ENCODE data around the gene RPSA.
"Not testable (repeated sequence)": the region's sequence is repeated elsewhere in the genome, so short reads cannot be mapped to it uniquely, and the experiment has no call there.

The RPSA gene

DNA sequence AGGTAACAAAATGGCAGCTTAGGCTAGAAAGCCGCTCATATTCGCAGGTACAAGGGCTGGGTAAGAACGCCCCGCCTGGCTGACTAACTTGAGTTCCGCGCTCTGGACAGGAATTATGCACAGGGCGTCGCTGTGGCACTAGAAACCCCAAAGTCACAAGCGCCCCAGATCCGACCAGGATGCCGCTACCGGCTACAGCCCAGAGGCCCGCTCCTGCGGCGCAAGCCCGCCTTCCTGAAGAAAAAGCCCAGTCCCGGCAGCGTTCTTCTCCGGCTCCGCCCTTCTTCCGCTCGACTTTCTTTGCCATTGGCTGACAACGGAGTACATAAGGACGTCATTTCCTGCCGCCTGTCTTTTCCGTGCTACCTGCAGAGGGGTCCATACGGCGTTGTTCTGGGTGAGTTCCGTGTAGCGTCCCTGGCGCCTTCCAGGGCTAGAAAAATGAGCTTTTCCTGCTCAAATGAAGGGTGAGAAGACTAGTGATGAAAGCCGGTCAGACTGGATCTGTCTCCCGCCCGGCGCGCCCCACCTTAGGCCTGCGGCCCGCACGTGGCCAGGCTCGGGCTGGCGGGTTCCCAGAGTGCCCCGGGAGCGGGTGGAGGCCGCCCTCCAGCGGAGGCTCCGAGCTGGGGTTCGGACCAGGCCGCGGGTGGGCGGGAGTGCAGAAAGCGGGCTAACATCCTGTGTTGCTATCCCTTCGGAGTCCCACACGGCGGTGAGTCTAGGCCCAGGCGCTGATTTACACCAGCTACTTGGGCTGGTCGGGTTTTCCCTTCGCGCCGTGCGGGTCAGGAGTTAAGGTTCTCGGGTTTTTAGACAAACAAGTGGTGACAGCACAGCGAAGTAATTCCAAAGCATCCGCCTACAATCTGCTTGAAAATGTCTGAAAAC lies at the start of gene RPSA:
Gene RPSA, plus strand, starts transcription at position 353 of the 891 bp plus-strand sequence. CDS start 934 bp downstream, outside the sequence.
- DNase-seq = peak; percentile 94

DNA sequence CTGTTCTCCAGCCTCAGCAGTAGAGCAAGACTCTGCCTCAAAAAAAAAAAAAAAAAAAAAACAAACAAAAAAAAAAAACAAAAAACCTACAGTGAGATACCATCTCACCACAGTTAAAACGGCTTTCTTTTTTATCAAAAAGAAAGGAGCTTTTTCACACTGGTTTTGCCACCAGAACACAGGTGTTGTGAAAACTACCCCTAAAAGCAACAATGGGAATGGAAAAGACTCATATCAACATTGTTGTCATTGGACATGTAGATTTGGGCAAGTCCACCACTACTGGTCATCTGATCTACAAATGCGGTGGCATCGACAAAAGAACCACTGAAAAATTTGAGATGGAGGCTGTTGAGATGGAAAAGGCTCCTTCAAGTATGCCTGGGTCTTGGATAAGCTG lies 48.2 kb upstream of the RPSA start:
- no peak for DNase-seq

DNA sequence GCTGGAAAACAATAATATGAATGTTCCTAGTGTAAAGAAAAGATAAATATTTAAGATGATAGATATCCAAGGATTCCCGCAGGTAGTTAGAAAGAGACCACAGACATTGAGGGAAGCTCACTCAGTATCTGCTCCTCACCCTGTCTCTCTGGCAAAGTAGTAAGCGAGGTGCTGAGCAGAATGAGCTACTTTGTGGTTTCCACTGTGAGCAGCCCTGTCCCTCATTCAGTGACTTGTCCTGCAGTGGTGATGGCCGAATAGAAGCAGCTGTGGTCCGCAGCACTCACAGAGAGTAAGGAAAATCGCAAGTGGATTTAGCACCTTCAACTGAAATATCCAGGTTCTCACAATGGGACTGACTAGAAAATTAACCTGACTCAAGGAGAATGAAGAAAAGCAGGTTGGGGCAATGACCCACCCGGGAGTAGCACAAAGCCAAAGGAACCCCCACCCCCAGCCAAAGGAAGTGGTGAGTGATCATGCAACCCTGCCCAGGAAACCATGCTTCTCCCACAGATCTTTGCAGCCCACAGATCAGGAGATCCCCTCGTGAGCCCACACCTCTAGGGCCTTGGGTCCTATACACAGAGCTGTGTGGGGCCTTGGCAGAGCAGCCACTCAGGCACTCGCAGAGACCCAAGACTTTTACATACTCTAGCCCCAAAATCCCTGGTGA lies 45.1 kb upstream of the RPSA start:
- no peak for DNase-seq

DNA sequence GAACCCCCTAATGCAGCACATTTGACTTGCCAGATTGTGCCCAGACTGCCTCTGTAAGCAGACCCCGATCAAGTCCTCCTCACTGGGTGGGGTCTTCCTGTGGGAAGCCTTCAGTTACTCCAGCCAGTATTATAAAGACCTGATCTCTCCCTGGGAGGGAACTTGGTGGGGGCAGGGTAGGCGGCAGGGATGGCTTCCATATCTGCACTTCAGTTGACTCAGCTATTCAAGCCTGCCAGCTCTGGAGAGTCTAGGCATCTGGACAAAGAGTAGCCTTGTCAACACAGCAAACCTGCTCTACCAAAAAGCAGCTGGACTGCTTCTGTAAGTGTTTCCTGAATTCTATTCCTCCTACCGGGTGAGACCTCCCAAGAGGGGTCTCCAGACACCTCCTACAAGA lies 44.3 kb upstream of the RPSA start:
- DNase-seq = no peak

DNA sequence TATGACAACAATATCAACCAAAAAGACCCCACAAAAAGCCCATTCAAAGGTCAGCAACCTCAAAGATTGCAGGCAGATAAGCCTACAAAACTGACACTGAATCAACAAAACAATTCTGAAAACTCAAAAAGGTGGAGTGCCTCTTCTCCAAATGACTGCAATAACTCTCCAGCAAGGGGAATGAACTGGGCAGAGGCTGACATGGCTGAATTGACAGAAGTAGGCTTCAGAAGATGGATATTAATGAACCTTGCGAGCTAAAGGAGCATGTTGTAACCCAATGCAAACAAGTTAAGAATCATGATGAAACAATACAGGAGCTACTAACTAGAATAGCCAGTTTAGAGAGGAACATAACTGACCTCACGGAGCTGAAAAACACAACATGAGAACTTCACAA lies 43.7 kb upstream of the RPSA start:
- no peak for DNase-seq

DNA sequence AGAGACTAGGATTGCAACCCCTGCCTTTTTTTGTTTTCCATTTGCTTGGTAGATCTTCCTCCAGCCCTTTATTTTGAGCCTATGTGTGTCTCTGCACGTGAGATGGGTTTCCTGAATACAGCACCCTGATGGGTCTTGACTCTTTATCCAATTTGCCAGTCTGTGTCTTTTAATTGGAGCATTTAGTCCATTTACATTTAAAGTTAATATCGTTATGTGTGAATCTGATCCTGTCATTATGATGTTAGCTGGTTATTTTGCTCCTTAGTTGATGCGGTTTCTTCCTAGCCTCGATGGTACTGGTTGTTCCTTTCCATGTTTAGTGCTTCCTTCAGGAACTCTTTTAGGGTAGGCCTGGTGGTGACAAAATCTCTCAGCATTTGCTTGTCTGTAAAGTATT lies 36.1 kb upstream of the RPSA start:
- DNase-seq = not testable (repeated sequence)

DNA sequence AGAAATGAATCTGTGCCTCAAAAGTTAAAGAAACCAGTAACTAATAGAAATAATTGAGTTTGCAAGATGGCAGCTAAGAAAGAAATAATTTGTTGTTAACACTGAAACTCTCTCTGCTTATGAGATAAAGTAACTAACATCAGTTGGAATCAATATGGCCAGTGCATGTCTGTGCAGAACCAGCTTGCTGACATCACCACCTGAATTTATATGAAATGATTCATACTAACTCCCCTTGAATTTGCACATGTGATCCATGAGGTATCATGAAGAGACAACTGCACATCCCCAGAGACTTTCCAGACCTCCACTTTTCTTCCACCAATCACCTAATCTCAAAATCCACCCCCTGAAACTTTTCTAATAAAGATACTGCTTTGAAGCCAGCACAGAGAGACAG lies 33.7 kb upstream of the RPSA start:
- DNase-seq = no peak

DNA sequence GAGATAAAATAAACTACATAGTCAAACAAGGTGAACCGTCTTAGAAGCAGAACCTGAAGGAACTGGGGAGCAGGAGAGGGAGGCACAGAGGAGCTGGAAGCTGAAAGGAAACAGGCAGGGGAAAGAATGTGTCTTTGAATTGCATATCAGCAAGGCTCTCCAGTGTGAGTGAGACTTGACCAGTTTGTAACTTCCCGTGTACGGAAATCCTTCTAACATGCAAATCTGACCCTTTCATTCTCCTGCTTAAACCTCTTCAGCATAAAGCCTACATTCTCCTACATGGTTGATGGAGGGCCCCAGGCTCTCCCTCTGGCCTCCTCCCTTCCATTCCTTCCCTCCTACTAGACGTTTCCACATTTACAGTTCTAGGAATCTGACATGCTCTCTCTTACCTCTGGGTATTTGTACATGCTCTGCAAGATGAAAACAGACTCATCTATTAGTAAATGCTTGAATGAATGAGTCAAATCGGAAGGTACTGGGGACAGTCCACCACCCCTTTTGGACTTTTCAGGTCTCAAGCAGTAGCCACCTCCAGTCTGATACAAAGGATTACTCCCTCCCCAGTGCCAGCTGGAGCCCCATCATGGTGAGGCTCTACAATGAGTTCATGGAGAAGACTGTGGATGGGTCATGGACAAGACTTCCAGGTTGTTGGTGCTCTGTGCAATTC lies 29.4 kb upstream of the RPSA start:
- no peak for DNase-seq

DNA sequence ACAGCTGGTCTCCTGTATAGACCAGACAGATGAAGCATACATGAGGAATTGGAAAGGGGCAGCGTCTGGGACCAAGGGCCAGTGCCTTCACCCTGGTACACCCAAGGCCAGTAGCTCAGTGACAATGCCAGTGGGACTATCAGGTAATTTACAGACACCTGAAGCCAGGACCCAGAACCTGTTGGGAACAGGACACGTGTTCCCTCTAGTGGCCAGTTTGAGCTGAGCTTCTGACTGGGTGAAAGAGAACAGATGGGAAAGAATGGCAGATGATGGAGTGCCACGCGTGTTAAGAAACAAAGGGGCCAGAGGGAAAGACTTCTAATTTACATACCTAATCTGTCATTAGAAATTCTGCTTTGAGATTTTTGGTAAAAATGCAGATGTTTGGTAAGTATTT lies 28.4 kb upstream of the RPSA start:
- peak; percentile 62 for DNase-seq

DNA sequence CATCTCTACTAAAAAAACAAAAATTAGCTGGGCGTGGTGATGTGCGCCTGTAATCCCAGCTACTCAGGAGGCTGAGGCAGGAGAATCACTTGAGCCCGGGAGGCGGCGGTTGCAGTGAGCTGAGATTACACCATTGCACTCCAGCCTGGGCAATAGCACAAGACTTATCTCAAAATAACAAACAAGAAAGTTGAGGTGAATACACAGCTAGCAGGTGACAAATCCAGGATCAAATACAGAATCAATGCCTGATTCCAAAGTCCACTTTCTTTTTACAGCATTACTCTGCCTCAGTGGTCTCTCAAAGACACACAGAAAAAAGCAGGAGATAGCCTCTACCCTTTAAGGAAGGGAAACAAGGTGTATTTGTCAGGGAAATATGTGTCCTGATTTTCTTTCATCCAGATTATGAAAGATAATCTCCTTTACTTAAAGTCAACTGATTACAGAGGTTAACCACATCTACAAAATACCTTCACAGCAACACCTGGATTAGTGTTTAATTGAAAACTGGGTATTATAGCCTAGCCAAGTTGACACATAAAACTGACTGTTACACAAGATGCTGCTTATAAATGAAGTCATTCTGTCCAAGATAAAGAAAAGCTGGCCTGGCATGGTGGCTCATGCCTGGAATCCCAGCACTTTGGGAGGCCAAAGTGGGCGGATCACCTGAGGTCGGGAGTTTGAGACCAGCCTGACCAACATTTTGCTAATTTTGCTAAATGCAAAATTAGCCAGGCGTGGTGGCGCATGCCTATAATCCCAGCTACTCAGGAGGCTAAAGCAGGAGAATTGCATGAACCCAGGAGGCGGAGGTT lies 27.4 kb upstream of the RPSA start:
- no peak for DNase-seq

DNA sequence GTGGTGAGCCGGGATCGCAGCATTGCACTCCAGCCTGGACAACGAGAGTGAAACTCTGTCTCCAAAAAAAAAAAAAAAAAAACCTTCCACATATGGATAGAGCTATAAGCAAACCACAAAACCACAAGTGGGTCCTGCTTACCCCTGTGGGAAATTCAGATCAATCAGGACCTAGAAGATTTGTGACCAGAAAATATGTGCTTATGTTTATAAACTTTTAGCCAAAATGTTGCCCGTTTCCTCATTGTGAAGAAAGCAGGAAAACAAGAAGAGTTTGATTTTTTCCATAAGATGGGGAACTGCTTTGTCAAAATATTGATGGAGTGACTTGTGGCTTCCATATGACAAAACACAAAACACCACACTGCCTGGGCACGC lies 26.8 kb upstream of the RPSA start:
- no peak for DNase-seq

DNA sequence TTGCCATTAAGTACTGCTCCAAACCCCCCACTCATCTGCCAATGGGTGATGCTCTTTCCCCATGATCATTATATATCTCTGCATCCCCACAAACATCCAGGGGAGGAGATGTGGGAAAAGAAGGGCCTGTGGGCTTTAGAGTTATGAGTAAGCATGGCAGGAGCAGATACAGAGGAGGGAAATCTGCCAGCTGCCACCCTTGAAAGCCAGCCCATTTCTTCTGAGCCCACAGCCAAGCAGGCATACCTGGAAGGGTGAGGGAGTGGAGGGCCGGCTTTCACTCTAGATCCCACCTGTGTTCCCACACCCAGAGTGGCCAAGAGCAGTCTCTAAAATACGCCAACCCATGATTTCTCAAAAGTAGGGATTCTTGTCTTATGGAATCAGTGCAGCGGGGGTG lies 25.1 kb upstream of the RPSA start:
- no peak for DNase-seq

DNA sequence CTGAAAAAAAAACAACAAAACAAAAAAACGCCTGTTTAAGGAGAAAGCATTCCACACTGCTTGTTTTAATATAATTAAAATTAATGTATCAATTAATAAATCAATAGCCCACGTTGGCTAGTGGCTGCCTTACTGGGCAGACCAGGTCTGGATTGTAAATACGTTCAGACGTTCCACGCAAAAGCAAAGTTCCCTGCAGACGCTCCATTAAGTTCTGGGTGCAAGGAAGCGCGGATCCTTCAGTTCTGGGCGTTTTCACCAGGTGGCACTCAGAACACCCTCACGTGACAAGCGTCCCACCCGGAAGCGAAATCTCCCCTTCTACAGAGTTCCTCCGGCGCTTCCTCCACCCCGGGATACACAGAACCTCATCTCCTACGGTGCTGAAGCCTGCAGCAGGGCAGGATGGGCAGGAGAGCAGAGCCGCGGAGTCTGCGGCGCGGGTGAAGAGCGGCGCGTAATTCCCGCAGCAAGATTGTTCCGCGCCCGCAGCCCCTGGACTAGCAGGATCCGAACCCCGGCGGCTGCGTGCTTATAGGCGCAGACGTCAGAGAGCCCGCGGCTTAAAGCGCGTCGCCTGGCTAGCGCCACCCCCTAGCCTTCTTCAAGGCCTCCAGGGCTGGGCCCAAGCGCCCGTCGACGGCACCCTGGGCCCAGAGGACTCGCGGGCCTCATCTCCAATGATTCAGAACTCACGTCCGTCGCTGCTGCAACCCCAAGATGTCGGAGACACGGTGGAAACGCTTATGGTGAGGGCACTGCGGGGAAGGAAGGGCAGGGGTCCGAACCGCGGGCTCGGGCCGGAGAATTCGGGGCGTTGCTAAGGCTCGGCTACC lies 23.3 kb upstream of the RPSA start, which contains the start of gene SLC25A38:
Gene SLC25A38, plus strand, starts transcription at position 326 of the 836 bp plus-strand sequence. Its CDS starts 355 bp downstream, at position 681.
- DNase-seq = peak; percentile 76

DNA sequence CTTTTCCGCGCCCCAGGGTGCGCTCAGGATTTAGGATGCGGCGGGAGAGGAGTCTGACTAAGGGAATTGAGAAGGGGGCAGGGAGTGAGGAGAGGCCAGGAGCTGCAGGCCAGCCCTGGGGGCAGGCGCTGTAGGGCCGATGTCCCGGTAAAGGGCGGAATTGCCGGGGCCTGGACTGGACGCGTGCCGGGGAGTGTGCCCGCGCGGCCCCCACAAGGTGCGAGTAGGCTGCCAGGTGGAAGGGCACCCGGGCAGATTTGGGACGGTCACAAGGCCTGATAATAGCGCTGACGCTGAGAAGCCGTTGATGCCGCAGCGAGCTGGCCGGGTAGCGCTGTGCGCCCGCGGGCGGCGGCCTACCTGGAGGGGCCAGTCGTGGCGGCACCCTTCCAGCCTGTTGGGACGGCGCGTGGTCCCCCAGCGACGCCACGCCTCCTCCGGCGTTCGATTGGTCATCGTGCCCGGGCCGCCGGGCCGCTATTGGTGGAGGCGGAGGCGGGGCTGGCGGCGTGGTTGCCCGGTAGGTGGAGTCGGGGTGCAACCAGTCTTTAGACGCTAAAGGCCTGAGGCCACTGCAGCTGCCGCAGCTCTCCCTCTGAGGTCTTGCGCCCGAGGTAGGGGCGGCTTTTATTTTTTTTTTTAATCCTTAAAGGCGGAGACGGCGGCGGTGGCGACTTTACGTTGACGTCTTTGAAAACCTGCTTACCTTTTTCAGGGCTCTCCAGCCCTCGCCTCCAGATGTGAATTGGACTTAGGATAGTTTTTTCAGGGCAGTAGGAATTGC lies 22.4 kb upstream of the RPSA start:
- DNase-seq = peak; percentile 93

DNA sequence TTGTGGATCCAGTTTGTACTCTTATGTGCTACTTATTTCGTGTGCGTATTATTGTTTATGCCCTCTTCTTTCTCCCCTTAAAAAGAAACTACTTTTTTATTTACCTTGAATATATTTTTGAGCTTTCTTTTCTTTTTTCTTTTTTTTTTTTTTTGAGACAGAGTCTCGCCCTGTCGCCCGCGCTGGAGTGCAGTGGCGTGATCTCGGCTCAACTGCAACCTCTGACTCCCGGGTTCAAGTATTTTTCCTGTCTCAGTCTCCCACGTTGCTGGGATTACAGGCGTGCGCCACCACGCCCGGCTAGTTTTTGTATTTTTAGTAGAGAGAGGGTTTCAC lies 21.9 kb upstream of the RPSA start:
- no peak for DNase-seq

DNA sequence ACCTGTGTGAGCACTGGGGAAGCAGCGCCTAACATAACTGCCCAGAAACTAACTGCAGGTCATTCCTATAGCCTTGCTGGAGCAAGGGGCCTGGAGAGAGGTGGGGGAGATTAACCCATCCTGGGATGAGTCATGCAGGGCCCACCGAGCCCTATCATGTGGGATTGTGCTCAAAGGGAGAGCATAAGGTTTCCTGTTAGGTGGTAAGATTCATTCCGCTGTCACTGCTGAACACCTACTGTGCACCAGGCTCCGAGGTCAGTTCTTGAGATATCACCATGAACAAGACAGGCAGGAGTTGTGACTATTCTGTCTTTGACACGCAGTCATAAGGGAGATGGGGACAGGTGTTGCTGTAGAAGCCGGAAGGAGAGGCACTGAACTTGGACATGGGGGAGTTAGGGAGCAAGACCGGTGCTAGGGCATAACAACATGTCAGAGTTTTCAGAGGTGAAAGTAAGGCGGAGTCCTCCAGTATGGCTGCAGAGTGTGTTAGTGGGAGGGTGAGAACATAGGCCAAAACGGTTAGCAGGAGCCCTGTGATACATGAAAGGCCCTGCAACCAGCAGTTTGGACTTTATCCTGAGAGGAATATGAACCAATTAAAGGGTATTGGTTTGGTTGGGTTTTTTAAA lies 20.9 kb upstream of the RPSA start:
- no peak for DNase-seq

DNA sequence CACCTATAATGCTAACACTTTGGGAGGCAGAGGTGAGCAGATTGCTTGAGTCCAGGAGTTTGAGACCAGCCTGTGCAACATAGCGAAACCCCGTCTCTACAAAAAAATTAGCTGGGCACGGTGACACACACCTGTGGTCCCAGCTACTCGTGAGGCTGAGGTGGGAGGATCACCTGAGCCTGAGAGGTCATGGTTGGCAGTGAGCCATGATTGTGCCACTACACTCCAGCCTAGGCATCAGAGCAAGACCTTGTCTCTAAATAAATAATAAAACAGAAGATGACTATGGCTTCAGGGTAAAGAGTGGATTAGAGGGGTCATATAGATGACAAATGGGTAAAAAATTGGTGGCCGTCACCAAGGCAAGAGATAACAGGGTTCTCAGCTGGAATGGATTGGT lies 20.2 kb upstream of the RPSA start:
- DNase-seq = no peak

DNA sequence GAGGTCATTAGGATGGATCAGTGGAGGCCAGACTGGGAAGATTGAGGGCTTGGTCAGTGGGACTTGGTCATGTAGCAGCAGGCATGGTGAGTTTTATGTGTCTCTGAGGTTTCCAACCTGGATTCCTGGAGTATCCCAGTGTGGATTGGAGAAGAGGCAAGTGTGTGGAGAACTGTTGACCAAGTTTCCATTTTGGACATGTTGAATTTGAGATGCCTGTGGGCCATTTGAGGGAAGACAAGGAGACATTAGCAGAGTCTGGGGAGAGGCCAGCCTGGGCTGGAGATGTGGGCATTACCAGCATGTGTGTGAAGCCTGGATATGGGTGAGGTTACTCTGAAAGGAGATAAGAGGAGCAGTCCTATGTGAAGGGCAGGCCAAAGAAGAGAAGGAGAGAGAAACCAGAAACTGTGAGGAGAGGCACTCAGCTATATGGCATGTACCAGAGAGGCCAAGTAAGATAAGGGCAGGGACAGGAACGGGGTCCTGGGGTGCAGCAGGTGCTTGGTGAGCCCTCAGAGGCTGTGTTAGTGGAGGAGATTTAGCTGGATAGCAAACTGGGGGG lies 19.0 kb upstream of the RPSA start:
- no peak for DNase-seq

DNA sequence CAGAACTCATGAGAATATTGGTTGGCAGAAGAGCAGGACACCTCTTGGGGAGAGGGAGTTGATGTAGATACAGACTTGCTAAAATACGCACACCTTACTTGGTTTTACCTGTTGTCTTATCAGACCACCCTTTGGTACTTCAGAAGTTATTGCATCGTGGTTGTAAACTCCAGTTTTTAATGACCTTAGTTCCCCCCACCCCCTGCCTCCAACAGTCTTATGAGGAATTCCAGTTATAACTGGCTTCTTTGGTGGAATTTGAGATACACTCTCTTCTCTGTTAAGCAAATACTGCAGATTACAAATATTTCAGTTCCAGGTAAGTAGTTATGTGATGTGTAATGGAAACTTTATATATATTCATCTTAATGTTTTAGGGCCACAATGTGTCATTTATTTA lies 18.4 kb upstream of the RPSA start:
- DNase-seq = no peak

DNA sequence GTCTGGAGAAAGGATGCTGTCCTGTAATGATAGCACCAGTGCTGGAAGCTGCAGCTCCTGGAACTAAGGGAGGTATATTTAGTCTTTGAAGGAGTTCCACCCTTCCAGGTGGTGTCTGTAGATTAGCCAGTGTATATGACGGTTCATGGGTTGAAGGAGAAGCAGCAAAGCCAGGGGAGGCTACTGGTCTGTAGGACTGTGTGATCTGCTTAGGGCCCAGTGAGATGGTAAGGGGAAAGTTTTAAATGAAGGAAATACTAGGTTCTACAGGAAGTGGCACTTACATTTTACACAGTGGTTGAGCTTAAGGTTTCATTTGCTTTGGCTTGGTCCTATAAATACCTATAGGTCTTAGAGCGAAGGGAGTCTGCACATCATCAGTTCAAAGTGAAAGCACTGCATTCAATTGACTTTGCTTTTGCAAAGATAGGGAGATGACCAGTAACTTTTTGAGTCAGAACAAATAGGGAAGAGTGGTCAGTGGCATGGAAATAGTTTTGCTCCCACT lies 17.7 kb upstream of the RPSA start:
- no peak for DNase-seq
